HEK293 (cell line): ENCODE results near the gene CEP20.
A peak's percentile ranks its signal among the peaks of the same experiment; 100 is the strongest.

Source experiments
- CTCF ChIA-PET: fragments of 350-600 bp; formaldehyde crosslinking; extraction: SDS; loops from one replicate; lab custom pipeline; 2021; ENCODE audit warnings: antibody characterized with exemption; lab: Yijun Ruan, JAX
- POLR2A ChIA-PET: fragments of 300-600 bp; formaldehyde crosslinking; extraction: SDS; loops from one replicate; lab custom pipeline; 2020; ENCODE audit warnings: antibody characterized with exemption, inconsistent platforms; lab: Yijun Ruan, JAX
- H3K27ac ChIP-seq: fragments of 200-500 bp; sonication (Bioruptor generic); 2 replicates; pipeline ENCODE4 v1.5.1; 2014; ENCODE audit warnings: low read depth, low read length, control low read depth, inconsistent platforms; ENCODE audit errors: extremely low read depth
- H3K36me3 ChIP-seq, 2 experiments: fragments of 200-500 bp in 1 of 2; sonication (Bioruptor generic) in 1 of 2; 1 replicate in 1 of 2; 2 replicates in 1 of 2; pipeline ENCODE4 v1.5.1; 2014 to 2017; ENCODE audit warnings: inconsistent platforms in 2 of 2, low read length in 2 of 2; ENCODE audit not compliant: control insufficient read depth in 2 of 2, insufficient read depth in 1 of 2
- H3K4me1 ChIP-seq: fragments of 200-500 bp; sonication (Bioruptor generic); 2 replicates; pipeline ENCODE4 v1.5.1; 2014; ENCODE audit warnings: mild to moderate bottlenecking, low read length, inconsistent platforms; ENCODE audit not compliant: control insufficient read depth, insufficient read depth
- H3K4me3 ChIP-seq: 2 replicates; pipeline ENCODE4 v1.5.1; 2011; ENCODE audit warnings: low read depth, mild to moderate bottlenecking, control low read depth, low read length, moderate library complexity
- H3K9me3 ChIP-seq: fragments of 200-500 bp; sonication (Bioruptor generic); 2 replicates; pipeline ENCODE4 v1.5.1; 2014; ENCODE audit warnings: low read depth, low read length, inconsistent platforms; ENCODE audit not compliant: control insufficient read depth, insufficient read depth
- PRDM10 ChIP-seq: fragments of 450-650 bp; formaldehyde crosslinking; IDR thresholded peaks from 2 replicates; pipeline ENCODE4 v1.5.1; 2016; ENCODE audit warnings: missing biosample characterization, missing genetic modification characterization
- SCRT2 ChIP-seq: fragments of 450-650 bp; formaldehyde crosslinking; IDR thresholded peaks from 2 replicates; pipeline ENCODE4 v1.5.1; 2016; ENCODE audit warnings: missing biosample characterization, missing genetic modification characterization
- ZBTB10 ChIP-seq: fragments of 450-650 bp; formaldehyde crosslinking; IDR thresholded peaks from 2 replicates; pipeline ENCODE4 v1.5.1; 2016; ENCODE audit warnings: missing biosample characterization, missing genetic modification characterization
- ZBTB8A ChIP-seq: fragments of 450-650 bp; formaldehyde crosslinking; IDR thresholded peaks from 2 replicates; pipeline ENCODE4 v1.5.1; 2016; ENCODE audit warnings: missing biosample characterization, missing genetic modification characterization
- ZNF146 ChIP-seq: fragments of 450-650 bp; formaldehyde crosslinking; IDR thresholded peaks from 2 replicates; pipeline ENCODE4 v1.5.1; 2016; ENCODE audit warnings: missing biosample characterization, missing genetic modification characterization
- ZNF175 ChIP-seq: fragments of 450-650 bp; formaldehyde crosslinking; IDR thresholded peaks from 2 replicates; pipeline ENCODE4 v1.5.1; 2016; ENCODE audit warnings: missing biosample characterization, missing genetic modification characterization
- ZNF2 ChIP-seq: fragments of 450-650 bp; formaldehyde crosslinking; IDR thresholded peaks from 2 replicates; pipeline ENCODE4 v1.5.1; 2016; ENCODE audit warnings: missing biosample characterization, missing genetic modification characterization
- ZNF266 ChIP-seq: fragments of 450-650 bp; formaldehyde crosslinking; IDR thresholded peaks from 2 replicates; pipeline ENCODE4 v1.5.1; 2016; ENCODE audit warnings: missing biosample characterization, missing genetic modification characterization, low read depth
- ZNF404 ChIP-seq: fragments of 450-650 bp; formaldehyde crosslinking; IDR thresholded peaks from 2 replicates; pipeline ENCODE4 v1.5.1; 2017; ENCODE audit warnings: missing biosample characterization, missing genetic modification characterization
- TF ChIP-seq, protein P1 (sequence below): fragments of 450-650 bp; formaldehyde crosslinking; IDR thresholded peaks from 2 replicates; pipeline ENCODE4 v1.5.1; 2016; ENCODE audit warnings: missing biosample characterization, missing genetic modification characterization
- TF ChIP-seq, protein P2 (sequence below): fragments of 450-650 bp; formaldehyde crosslinking; IDR thresholded peaks from 2 replicates; pipeline ENCODE4 v1.5.1; 2016; ENCODE audit warnings: missing biosample characterization, missing genetic modification characterization, low read depth

The CEP20 gene

DNA sequence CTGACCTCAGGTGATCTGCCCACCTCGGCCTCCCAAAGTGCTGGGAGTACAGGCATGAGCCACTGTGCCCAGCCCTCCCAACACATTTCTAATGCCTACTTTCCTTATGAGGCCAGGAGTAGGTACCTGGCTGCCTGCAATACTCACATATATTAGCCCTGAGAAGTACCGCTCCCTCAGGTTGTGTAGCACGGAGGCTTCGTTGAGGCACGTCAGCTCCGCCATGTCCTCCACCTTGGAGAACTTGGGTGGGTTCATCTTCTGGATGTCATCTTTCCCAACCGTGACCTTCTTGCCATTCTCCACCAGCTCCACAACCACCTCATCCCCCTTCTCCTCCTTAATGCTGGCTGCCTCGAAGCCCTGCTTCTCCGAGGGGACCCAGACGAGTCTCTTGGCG is 50.6 kb downstream of the CEP20 start:
- Histone ChIP-seq H3K4me3 (no peak overlapping the region), H3K4me1 (no peaks in the 10 kb centered on the region), H3K36me3 (no peaks in the 10 kb centered on the region), H3K27ac (no peak overlapping the region), H3K9me3 (no peaks in the 10 kb centered on the region)
- POLR2A ChIA-PET = no interaction called here
- TF ChIP-seq ZNF266 = no peak
- no peak for TF ChIP-seq ZNF146 (tag by site-specific recombination)
- no peak for TF ChIP-seq ZNF175 (tag by site-specific recombination)
- TF ChIP-seq, protein P1, sequence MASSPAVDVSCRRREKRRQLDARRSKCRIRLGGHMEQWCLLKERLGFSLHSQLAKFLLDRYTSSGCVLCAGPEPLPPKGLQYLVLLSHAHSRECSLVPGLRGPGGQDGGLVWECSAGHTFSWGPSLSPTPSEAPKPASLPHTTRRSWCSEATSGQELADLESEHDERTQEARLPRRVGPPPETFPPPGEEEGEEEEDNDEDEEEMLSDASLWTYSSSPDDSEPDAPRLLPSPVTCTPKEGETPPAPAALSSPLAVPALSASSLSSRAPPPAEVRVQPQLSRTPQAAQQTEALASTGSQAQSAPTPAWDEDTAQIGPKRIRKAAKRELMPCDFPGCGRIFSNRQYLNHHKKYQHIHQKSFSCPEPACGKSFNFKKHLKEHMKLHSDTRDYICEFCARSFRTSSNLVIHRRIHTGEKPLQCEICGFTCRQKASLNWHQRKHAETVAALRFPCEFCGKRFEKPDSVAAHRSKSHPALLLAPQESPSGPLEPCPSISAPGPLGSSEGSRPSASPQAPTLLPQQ (tag by site-specific recombination) = no peak
- TF ChIP-seq ZBTB10 (tag by site-specific recombination) = no peak
- TF ChIP-seq ZNF2 = no peak
- TF ChIP-seq ZBTB8A (tag by site-specific recombination) = no peak
- TF ChIP-seq ZNF404 (tag by site-specific recombination) = no peak
- TF ChIP-seq, protein P2, sequence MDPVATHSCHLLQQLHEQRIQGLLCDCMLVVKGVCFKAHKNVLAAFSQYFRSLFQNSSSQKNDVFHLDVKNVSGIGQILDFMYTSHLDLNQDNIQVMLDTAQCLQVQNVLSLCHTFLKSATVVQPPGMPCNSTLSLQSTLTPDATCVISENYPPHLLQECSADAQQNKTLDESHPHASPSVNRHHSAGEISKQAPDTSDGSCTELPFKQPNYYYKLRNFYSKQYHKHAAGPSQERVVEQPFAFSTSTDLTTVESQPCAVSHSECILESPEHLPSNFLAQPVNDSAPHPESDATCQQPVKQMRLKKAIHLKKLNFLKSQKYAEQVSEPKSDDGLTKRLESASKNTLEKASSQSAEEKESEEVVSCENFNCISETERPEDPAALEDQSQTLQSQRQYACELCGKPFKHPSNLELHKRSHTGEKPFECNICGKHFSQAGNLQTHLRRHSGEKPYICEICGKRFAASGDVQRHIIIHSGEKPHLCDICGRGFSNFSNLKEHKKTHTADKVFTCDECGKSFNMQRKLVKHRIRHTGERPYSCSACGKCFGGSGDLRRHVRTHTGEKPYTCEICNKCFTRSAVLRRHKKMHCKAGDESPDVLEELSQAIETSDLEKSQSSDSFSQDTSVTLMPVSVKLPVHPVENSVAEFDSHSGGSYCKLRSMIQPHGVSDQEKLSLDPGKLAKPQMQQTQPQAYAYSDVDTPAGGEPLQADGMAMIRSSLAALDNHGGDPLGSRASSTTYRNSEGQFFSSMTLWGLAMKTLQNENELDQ = no peak
- CTCF ChIA-PET = interaction anchor here (0.6 kb wide), 1 partner anchor 27 kb away, joined by 3 read pairs; no protein-coding TSS in a partner anchor

- H3K27ac ChIP-seq = no peak overlapping the region
- no peaks in the 10 kb centered on the region for H3K36me3 ChIP-seq
- CTCF ChIA-PET = interaction anchor here (0.6 to 1.4 kb wide), 2 partner anchors 15 to 28 kb away, joined by 3 to 4 read pairs; no protein-coding TSS in a partner anchor
- TF ChIP-seq SCRT2 (tag by site-specific recombination) (no peak), PRDM10 (tag by site-specific recombination) (peak; percentile 47; the same call in 1 of the 2 replicates)
- POLR2A ChIA-PET = no interaction called here
- H3K9me3 ChIP-seq = no peaks in the 10 kb centered on the region
- H3K4me1 ChIP-seq = no peaks in the 10 kb centered on the region
- no peak overlapping the region for H3K4me3 ChIP-seq
Observed at GRCh38 chr16:15836965-15837611, 51.3 kb downstream of the CEP20 start.
